GM23338 (cell line): Measurements from ENCODE around the gene ACSF3. TPM values are rescaled to one million over a fixed set of nuclear protein-coding genes. Genes with fewer than 3 reads are reported as not detected.

Experiments used
- ATAC-seq: fragments of 200-7000 bp; cut with Tn5 transposase; 3 replicates; pipeline ENCODE4 v1.9.1; 2020
- DNase-seq: peaks from one replicate; pipeline ENCODE4 v3.0.0-alpha.2; 2015; ENCODE audit warnings: low spot score
- H2AFZ ChIP-seq: fragments of 200-600 bp; sonication (generic); 2 replicates; pipeline ENCODE4 v1.8.0; 2016; ENCODE audit warnings: antibody characterized with exemption, mild to moderate bottlenecking, moderate library complexity
- H3F3A ChIP-seq: fragments of 200-600 bp; sonication (generic); replicated peaks from 2 replicates; pipeline ENCODE4 v1.8.0; 2017; ENCODE audit warnings: antibody characterized with exemption, mixed run types, low read depth
- H3K27ac ChIP-seq: fragments of 200-600 bp; sonication (generic); 2 replicates; pipeline ENCODE4 v1.6.1; 2016; ENCODE audit warnings: low read depth
- H3K27me3 ChIP-seq: fragments of 200-600 bp; sonication (generic); 2 replicates; pipeline ENCODE4 v1.8.0; 2016; ENCODE audit warnings: mild to moderate bottlenecking, mixed run types, moderate library complexity; ENCODE audit not compliant: insufficient read depth
- H3K36me3 ChIP-seq: fragments of 200-600 bp; sonication (generic); 2 replicates; pipeline ENCODE4 v1.8.0; 2016; ENCODE audit warnings: mild to moderate bottlenecking; ENCODE audit not compliant: insufficient read depth
- H3K4me1 ChIP-seq: fragments of 200-600 bp; sonication (generic); 2 replicates; pipeline ENCODE4 v1.8.0; 2016; ENCODE audit warnings: mild to moderate bottlenecking, moderate library complexity; ENCODE audit not compliant: insufficient read depth
- H3K4me2 ChIP-seq: fragments of 200-600 bp; sonication (generic); 2 replicates; pipeline ENCODE4 v1.7.1; 2017; ENCODE audit warnings: mixed run types
- H3K4me3 ChIP-seq: fragments of 200-600 bp; sonication (generic); 2 replicates; pipeline ENCODE4 v1.6.1; 2016; ENCODE audit warnings: mixed run types
- H3K79me2 ChIP-seq: fragments of 200-600 bp; sonication (generic); replicated peaks from 2 replicates; pipeline ENCODE4 v1.8.0; 2017; ENCODE audit warnings: mild to moderate bottlenecking; ENCODE audit not compliant: insufficient read depth
- H3K9me2 ChIP-seq: fragments of 200-600 bp; sonication (generic); 2 replicates; pipeline ENCODE4 v1.8.0; 2017; ENCODE audit not compliant: insufficient read depth
- H4K20me1 ChIP-seq: fragments of 200-600 bp; sonication (generic); replicated peaks from 2 replicates; pipeline ENCODE4 v1.8.0; 2017; ENCODE audit warnings: mild to moderate bottlenecking; ENCODE audit not compliant: insufficient read depth
- H3K27ac Mint-ChIP-seq: 2 replicates; pipeline ENCODE4 v1.8.0; 2020; ENCODE audit warnings: inconsistent platforms, mild to moderate bottlenecking, moderate library complexity, mixed read lengths
- H3K27me3 Mint-ChIP-seq: 3 replicates; pipeline ENCODE4 v1.8.0; 2022; ENCODE audit warnings: low read depth, mild to moderate bottlenecking, moderate library complexity, mixed read lengths, inconsistent platforms; ENCODE audit not compliant: insufficient read depth, poor library complexity
- H3K36me3 Mint-ChIP-seq: 3 replicates; pipeline ENCODE4 v1.8.0; 2021; ENCODE audit warnings: low read depth, mild to moderate bottlenecking, inconsistent platforms, moderate library complexity, mixed read lengths
- H3K4me1 Mint-ChIP-seq: 3 replicates; pipeline ENCODE4 v1.8.0; 2020; ENCODE audit warnings: mild to moderate bottlenecking, inconsistent platforms, mixed read lengths
- H3K4me3 Mint-ChIP-seq: 3 replicates; pipeline ENCODE4 v1.8.0; 2021; ENCODE audit warnings: moderate library complexity, mild to moderate bottlenecking, inconsistent platforms, mixed read lengths
- H3K9me3 Mint-ChIP-seq: 3 replicates; pipeline ENCODE4 v1.8.0; 2020; ENCODE audit warnings: moderate library complexity, mild to moderate bottlenecking, inconsistent platforms, mixed read lengths
- CREB1 ChIP-seq: fragments of 250-450 bp; sonication (Bioruptor Pico); IDR thresholded peaks from 2 replicates; pipeline ENCODE4 v1.5.0; 2020; ENCODE audit warnings: low read depth, mild to moderate bottlenecking, moderate library complexity
- CTCF ChIP-seq, 2 experiments: fragments of 200-600 bp in 1 of 2; sonication (generic) in 1 of 2; conservative IDR thresholded peaks; 2 replicates each; pipeline versions ENCODE4 v1.5.1 to v1.6.1; 2016 to 2017; ENCODE audit warnings: antibody characterized with exemption in 2 of 2, low read depth in 2 of 2, mild to moderate bottlenecking in 2 of 2, moderate library complexity in 1 of 2
- ETS1 ChIP-seq: IDR thresholded peaks from 2 replicates; pipeline ENCODE4 v1.6.1; 2016; ENCODE audit warnings: antibody characterized with exemption
- EZH2 ChIP-seq: fragments of 200-600 bp; sonication (generic); IDR thresholded peaks from one replicate; pipeline ENCODE4 v1.8.0; 2017; ENCODE audit warnings: antibody characterized with exemption, mild to moderate bottlenecking, low read depth; ENCODE audit not compliant: unreplicated experiment
- EZH2phosphoT487 ChIP-seq: fragments of 200-600 bp; sonication (generic); IDR thresholded peaks from one replicate; pipeline ENCODE4 v1.8.1; 2018; ENCODE audit warnings: antibody characterized with exemption; ENCODE audit not compliant: unreplicated experiment
- JUNB ChIP-seq: IDR thresholded peaks from one replicate; pipeline ENCODE4 v1.6.1; 2016; ENCODE audit warnings: antibody characterized with exemption; ENCODE audit not compliant: unreplicated experiment
- NANOG ChIP-seq: IDR thresholded peaks from 2 replicates; pipeline ENCODE4 v1.6.1; 2016; ENCODE audit warnings: antibody characterized with exemption, borderline replicate concordance
- POLR2AphosphoS5 ChIP-seq: IDR thresholded peaks from 2 replicates; pipeline ENCODE4 v1.6.1; 2016; ENCODE audit warnings: antibody characterized with exemption, low read depth
- REST ChIP-seq: IDR thresholded peaks from one replicate; pipeline ENCODE4 v1.6.1; 2018; ENCODE audit warnings: antibody characterized with exemption; ENCODE audit not compliant: unreplicated experiment
- STAT1 ChIP-seq: IDR thresholded peaks from one replicate; pipeline ENCODE4 v1.6.1; 2016; ENCODE audit warnings: antibody characterized with exemption; ENCODE audit not compliant: unreplicated experiment
- ZNF114 ChIP-seq: fragments of 250-450 bp; sonication (Bioruptor Pico); IDR thresholded peaks from 2 replicates; pipeline ENCODE4 v1.5.0; 2020; ENCODE audit warnings: mild to moderate bottlenecking, moderate library complexity
- ZNF331 ChIP-seq: fragments of 250-450 bp; sonication (Bioruptor Pico); IDR thresholded peaks from 2 replicates; pipeline ENCODE4 v1.5.0; 2020; ENCODE audit warnings: low read depth, mild to moderate bottlenecking, moderate library complexity
- ZNF462 ChIP-seq: fragments of 250-450 bp; sonication (Bioruptor Pico); IDR thresholded peaks from 2 replicates; pipeline ENCODE4 v1.5.0; 2020; ENCODE audit warnings: mild to moderate bottlenecking, moderate library complexity
- polyA plus RNA-seq: library from polyadenylated mRNA; unstranded; fragments of >200 nt; fragmentation: Nextera tagmentation; extraction: Ambion mirVana; gene quantifications from 2 replicates; pipeline ENCODE4 v1.2.1, GENCODE V29; 2016
- total RNA-seq: library from RNA; depleted of rRNA; stranded (reverse); fragments of >200 nt; shearing (Covaris generic); gene quantifications from 2 replicates; pipeline ENCODE4 v1.2.3, GENCODE V29; 2014

ACSF3 gene
- total and polyA plus RNA-seq, 2 experiments from 2014 or later = 12.8 to 23.1 TPM

GRCh38 chr16:89164847-89165680 lies 71.4 kb downstream of the ACSF3 start:
- Histone ChIP-seq H2AFZ (no peak overlapping the region), H3K4me3 (no peak overlapping the region), H3K9me2 (no peaks in the 10 kb centered on the region), H3K27ac (no peak overlapping the region), H3K4me2 (no peak overlapping the region), H3K27me3 (no peaks in the 10 kb centered on the region), H3K36me3 (no peaks in the 10 kb centered on the region), H3F3A (no peaks in the 10 kb centered on the region), H3K79me2 (no peaks in the 10 kb centered on the region), H3K4me1 (no peaks in the 10 kb centered on the region), H4K20me1 (no peaks in the 10 kb centered on the region; the same call in 1 of the 2 replicates)
- ATAC-seq (no peak), DNase-seq (no peak)
- peaks cover 2% of the 10 kb centered on the region for H3K27me3 Mint-ChIP-seq
- TF ChIP-seq ZNF331 (CRISPR knock-in tag) = no peak
- TF ChIP-seq CREB1 (CRISPR knock-in tag) = no peak
- no peak for TF ChIP-seq ETS1
- TF ChIP-seq NANOG = no peak
- no peak for TF ChIP-seq EZH2
- no peak for TF ChIP-seq CTCF (conservative IDR thresholded peaks at IDR 0.05; ENCODE audit: low read depth in 2 of 2)
- no peak for TF ChIP-seq JUNB
- TF ChIP-seq REST = no peak
- TF ChIP-seq ZNF462 (CRISPR knock-in tag) = no peak
- no peak for TF ChIP-seq EZH2phosphoT487
- no peak for TF ChIP-seq POLR2AphosphoS5
- TF ChIP-seq ZNF114 (CRISPR knock-in tag) = no peak
- TF ChIP-seq STAT1 = no peak
- H3K9me3 Mint-ChIP-seq = peaks cover 2% of the 10 kb centered on the region; the same call in 2 of the 3 replicates
- peaks cover 3% of the 10 kb centered on the region; the same call in 1 of the 3 replicates for H3K4me1 Mint-ChIP-seq
- no peaks in the 10 kb centered on the region; the same call in 2 of the 3 replicates for H3K36me3 Mint-ChIP-seq
- H3K27ac Mint-ChIP-seq = no peak overlapping the region
- no peak overlapping the region for H3K4me3 Mint-ChIP-seq
